ENCODE data around the gene IMMP1L.

IMMP1L gene

DNA sequence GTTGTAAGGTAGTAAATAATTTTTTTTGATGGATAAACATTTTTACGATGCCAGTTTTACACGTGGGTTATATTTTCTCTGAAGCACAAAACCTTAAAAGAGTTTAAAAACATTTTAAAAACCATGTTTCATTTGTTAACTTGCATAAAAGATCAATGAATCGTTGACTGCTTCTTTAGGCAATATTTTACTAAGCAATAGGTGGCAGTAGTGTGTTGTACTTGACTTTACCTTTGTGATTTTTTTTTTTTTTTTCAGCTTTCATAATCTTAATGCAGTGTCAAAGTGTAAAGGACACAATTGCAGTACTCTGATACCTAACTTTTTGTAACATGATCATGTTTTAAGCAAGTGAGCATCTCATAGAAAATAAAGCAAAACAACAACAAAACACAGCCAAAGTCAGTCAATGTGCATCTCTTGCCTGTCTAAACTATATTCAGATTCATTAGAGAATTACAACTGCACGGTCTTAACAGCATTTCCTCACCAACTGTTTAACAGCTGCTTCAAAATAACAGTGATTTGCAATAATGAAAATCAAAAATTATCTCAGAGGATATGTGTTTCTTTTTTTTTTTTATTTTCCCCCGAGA is 112.1 kb downstream of the IMMP1L start:
- no peaks in the 10 kb centered on the region for H3K27me3 ChIP-seq
- no peak overlapping the region for H3K27ac ChIP-seq
- no peak overlapping the region for H3K4me3 ChIP-seq
- intact Hi-C loops (cut with DNase I; ENCODE audit: low total_unique reads): loop anchor here (10.0 kb wide), 1 partner anchor 57 kb away; no protein-coding TSS in a partner anchor
- H3K36me3 ChIP-seq: peaks cover 0 to 10% (median 8%) of the 10 kb centered on the region in 3 donors
- no peaks in the 10 kb centered on the region for H3K4me1 ChIP-seq
- TF ChIP-seq, protein P1, sequence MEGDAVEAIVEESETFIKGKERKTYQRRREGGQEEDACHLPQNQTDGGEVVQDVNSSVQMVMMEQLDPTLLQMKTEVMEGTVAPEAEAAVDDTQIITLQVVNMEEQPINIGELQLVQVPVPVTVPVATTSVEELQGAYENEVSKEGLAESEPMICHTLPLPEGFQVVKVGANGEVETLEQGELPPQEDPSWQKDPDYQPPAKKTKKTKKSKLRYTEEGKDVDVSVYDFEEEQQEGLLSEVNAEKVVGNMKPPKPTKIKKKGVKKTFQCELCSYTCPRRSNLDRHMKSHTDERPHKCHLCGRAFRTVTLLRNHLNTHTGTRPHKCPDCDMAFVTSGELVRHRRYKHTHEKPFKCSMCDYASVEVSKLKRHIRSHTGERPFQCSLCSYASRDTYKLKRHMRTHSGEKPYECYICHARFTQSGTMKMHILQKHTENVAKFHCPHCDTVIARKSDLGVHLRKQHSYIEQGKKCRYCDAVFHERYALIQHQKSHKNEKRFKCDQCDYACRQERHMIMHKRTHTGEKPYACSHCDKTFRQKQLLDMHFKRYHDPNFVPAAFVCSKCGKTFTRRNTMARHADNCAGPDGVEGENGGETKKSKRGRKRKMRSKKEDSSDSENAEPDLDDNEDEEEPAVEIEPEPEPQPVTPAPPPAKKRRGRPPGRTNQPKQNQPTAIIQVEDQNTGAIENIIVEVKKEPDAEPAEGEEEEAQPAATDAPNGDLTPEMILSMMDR (IDR thresholded peaks at IDR 0.05): peak; percentile 33 to 36
- H3K9me3 ChIP-seq: peaks cover 0 to 13% (median 0%) of the 10 kb centered on the region in 3 donors
- no peak for DNase-seq

DNA sequence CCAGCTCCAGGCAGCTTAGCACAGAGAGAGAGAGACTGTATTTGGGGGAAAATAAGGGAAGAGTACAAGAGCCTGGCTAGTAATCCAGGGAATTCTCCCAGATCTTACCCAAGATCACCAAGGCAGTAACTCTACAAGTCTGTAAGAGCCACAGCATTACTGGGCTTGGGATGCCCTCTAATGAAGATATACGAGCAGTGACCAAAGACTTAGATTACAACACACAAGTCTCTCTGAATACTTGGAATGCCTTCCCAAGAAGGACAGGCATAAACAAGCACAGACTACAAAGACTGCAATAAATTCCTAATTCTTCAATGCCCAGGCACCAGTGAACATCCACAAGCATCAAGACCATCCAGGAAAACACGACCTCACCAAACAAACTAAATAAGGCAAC is 122.0 kb downstream of the IMMP1L start:
- H3K9me3 ChIP-seq: no peaks in the 10 kb centered on the region
- intact Hi-C loops (cut with DNase I; ENCODE audit: low total_unique reads): no loop called here
- no peak overlapping the region for H3K4me3 ChIP-seq
- H3K27ac ChIP-seq: no peak overlapping the region
- no peaks in the 10 kb centered on the region for H3K27me3 ChIP-seq
- TF ChIP-seq, protein P1 (IDR thresholded peaks at IDR 0.05): no peak
- no peak for DNase-seq
- no peaks in the 10 kb centered on the region for H3K4me1 ChIP-seq
- H3K36me3 ChIP-seq: no peaks in the 10 kb centered on the region

DNA sequence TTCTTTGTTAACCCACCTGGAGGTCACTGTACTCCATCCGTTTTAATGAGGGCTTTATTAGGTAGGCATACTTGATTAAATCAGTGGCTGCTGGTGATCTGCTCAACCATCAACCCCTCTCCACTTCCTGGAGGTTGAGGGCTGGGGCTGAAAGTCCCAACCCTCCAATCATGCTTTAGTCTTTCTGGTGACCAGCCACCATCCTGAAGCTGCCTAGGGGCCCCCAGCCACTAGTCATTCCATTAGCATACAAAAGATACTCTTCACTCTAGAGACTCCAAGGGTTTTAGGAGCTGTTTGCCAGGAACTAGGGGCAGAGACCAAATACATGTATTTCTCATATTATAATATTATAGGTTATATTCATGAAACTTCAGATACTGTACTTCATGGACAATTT is 126.3 kb downstream of the IMMP1L start:
- H3K36me3 ChIP-seq: no peaks in the 10 kb centered on the region
- no peaks in the 10 kb centered on the region for H3K27me3 ChIP-seq
- no peaks in the 10 kb centered on the region for H3K9me3 ChIP-seq
- intact Hi-C loops (cut with DNase I; ENCODE audit: low total_unique reads): no loop called here
- no peak for DNase-seq
- no peak overlapping the region for H3K4me3 ChIP-seq
- H3K4me1 ChIP-seq: no peaks in the 10 kb centered on the region
- TF ChIP-seq, protein P1 (IDR thresholded peaks at IDR 0.05): no peak
- H3K27ac ChIP-seq: no peak overlapping the region

Data from tibial artery (tissue), 4 donors.